ENCODE data around the gene MCUR1. TPM values are rescaled to one million over a fixed set of nuclear protein-coding genes. Genes with fewer than 3 reads are reported as not detected.
"Not testable (repeated sequence)": the region's sequence is repeated elsewhere in the genome, so short reads cannot be mapped to it uniquely, and the experiment has no call there.

Gene MCUR1
- total and polyA plus RNA-seq, 2 donors from 2014 or later: 24.1 to 39.8 TPM

GRCh38 chr6:13838616-13839015 is 24.3 kb upstream of the MCUR1 start:
- Histone ChIP-seq H3K36me3 (ENCODE audit: control insufficient read depth in 2 of 3, insufficient read depth in 3 of 3, low read length in 3 of 3) (no peaks in the 10 kb centered on the region), H3K27me3 (ENCODE audit: control insufficient read depth, insufficient read depth, low read length) (no peaks in the 10 kb centered on the region), H3K27ac (ENCODE audit: low read depth in 2 of 2, low read length in 2 of 2) (no peak overlapping the region), H3K9ac (ENCODE audit: low read length in 3 of 3) (no peak overlapping the region), H3K4me1 (ENCODE audit: control insufficient read depth in 2 of 3, insufficient read depth in 2 of 3, low read depth in 1 of 3, low read length in 3 of 3) (no peaks in the 10 kb centered on the region), H3K9me3 (ENCODE audit: control insufficient read depth in 2 of 3, insufficient read depth in 1 of 3, low read length in 3 of 3) (no peaks in the 10 kb centered on the region), H3K4me3 (ENCODE audit: low read length in 3 of 3) (no peak overlapping the region)
- FAIRE-seq (no peak), DNase-seq (no peak)
- no peak for TF ChIP-seq CTCF (IDR thresholded peaks at IDR 0.05; ENCODE audit: borderline replicate concordance, extremely low read depth, insufficient read depth)
- intact Hi-C loops (cut with DNase I): no loop called here

GRCh38 chr6:13836170-13836569 is 21.8 kb upstream of the MCUR1 start:
- TF ChIP-seq CTCF (IDR thresholded peaks at IDR 0.05; ENCODE audit: borderline replicate concordance, extremely low read depth, insufficient read depth): no peak
- DNase-seq: no peak
- Histone ChIP-seq H3K9ac (ENCODE audit: low read length in 3 of 3) (no peak overlapping the region), H3K36me3 (ENCODE audit: control insufficient read depth in 2 of 3, insufficient read depth in 3 of 3, low read length in 3 of 3) (no peaks in the 10 kb centered on the region), H3K27me3 (ENCODE audit: control insufficient read depth, insufficient read depth, low read length) (no peaks in the 10 kb centered on the region), H3K27ac (ENCODE audit: low read depth in 2 of 2, low read length in 2 of 2) (no peak overlapping the region), H3K4me3 (ENCODE audit: low read length in 3 of 3) (no peak overlapping the region), H3K9me3 (ENCODE audit: control insufficient read depth in 2 of 3, insufficient read depth in 1 of 3, low read length in 3 of 3) (no peaks in the 10 kb centered on the region), H3K4me1 (ENCODE audit: control insufficient read depth in 2 of 3, insufficient read depth in 2 of 3, low read depth in 1 of 3, low read length in 3 of 3) (no peaks in the 10 kb centered on the region)
- FAIRE-seq: no peak
- intact Hi-C loops (cut with DNase I): no loop called here

- Histone ChIP-seq H3K27me3 (ENCODE audit: control insufficient read depth, insufficient read depth, low read length) (no peaks in the 10 kb centered on the region), H3K27ac (ENCODE audit: low read depth in 2 of 2, low read length in 2 of 2) (no peak overlapping the region), H3K36me3 (ENCODE audit: control insufficient read depth in 2 of 3, insufficient read depth in 3 of 3, low read length in 3 of 3) (no peaks in the 10 kb centered on the region), H3K9ac (ENCODE audit: low read length in 3 of 3) (no peak overlapping the region), H3K4me3 (ENCODE audit: low read length in 3 of 3) (no peak overlapping the region), H3K4me1 (ENCODE audit: control insufficient read depth in 2 of 3, insufficient read depth in 2 of 3, low read depth in 1 of 3, low read length in 3 of 3) (no peaks in the 10 kb centered on the region), H3K9me3 (ENCODE audit: control insufficient read depth in 2 of 3, insufficient read depth in 1 of 3, low read length in 3 of 3) (no peaks in the 10 kb centered on the region)
- TF ChIP-seq CTCF (IDR thresholded peaks at IDR 0.05; ENCODE audit: borderline replicate concordance, extremely low read depth, insufficient read depth): no peak
- DNase-seq (no peak), FAIRE-seq (no peak)
- intact Hi-C loops (cut with DNase I): no loop called here
These were observed 20.4 kb upstream of the MCUR1 start for GRCh38 chr6:13834790-13835189.

GRCh38 chr6:13834018-13834417 is 19.7 kb upstream of the MCUR1 start:
- not testable (repeated sequence) for FAIRE-seq

More at GRCh38 chr6:13834018-13834417, 19.7 kb upstream of the MCUR1 start:
- intact Hi-C loops (cut with DNase I); H3K9ac ChIP-seq (ENCODE audit: low read length in 3 of 3); H3K36me3 ChIP-seq (ENCODE audit: control insufficient read depth in 2 of 3, insufficient read depth in 3 of 3, low read length in 3 of 3); H3K27ac ChIP-seq (ENCODE audit: low read depth in 2 of 2, low read length in 2 of 2); H3K27me3 ChIP-seq (ENCODE audit: control insufficient read depth, insufficient read depth, low read length); H3K4me3 ChIP-seq (ENCODE audit: low read length in 3 of 3); H3K4me1 ChIP-seq (ENCODE audit: control insufficient read depth in 2 of 3, insufficient read depth in 2 of 3, low read depth in 1 of 3, low read length in 3 of 3); H3K9me3 ChIP-seq (ENCODE audit: control insufficient read depth in 2 of 3, insufficient read depth in 1 of 3, low read length in 3 of 3); DNase-seq: not testable (repeated sequence)

All from kidney (tissue), 14 donors.